GM04504 (cell line): ENCODE data around the gene KRT16.
"Not testable (repeated sequence)": the region's sequence is repeated elsewhere in the genome, so short reads cannot be mapped to it uniquely, and the experiment has no call there.

Source experiments
- DNase-seq: peaks from one replicate; pipeline ENCODE4 v3.0.0-alpha.2; 2012; ENCODE audit warnings: low read depth

KRT16 gene

DNA sequence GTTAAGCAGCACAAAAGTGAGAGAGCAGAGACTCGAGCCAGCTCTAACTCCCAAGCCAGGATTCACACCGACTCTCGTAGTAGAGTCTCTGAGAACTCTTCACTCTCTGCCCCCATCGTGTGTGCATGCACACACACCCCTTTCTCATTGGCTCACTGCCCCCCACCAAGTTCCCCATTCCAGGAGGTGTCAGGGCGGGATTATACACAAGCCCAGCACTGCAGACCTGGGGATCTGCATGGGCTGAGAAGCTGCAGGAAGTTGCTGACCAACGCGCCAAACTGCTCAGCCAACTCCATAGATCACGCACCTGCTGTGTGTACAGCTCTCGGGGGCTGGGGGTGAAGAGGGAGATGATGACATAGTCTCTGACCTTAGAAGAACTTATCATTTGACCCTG lies 2.2 kb upstream of the KRT16 start:
- DNase-seq: not testable (repeated sequence)

DNA sequence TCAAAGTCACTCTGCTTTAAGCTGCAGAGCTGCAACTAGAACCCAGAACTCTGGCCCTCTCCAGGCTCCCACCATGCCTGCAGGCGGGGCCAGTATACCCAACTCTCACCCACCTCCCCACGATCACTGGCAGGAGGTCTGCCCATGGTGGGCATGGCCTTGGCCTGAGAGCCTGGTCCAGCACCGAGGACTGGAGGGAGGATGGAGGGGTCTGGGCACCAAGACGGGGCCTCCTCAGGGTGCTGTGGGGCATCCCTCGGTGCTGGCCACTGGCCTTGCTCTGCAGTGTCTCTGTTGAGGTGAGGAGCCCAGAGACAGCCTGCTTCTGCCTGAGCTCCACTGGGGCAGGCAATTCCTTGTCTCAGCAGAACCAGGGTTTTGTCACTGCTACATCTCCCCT lies 1.5 kb upstream of the KRT16 start:
- DNase-seq: no peak

DNA sequence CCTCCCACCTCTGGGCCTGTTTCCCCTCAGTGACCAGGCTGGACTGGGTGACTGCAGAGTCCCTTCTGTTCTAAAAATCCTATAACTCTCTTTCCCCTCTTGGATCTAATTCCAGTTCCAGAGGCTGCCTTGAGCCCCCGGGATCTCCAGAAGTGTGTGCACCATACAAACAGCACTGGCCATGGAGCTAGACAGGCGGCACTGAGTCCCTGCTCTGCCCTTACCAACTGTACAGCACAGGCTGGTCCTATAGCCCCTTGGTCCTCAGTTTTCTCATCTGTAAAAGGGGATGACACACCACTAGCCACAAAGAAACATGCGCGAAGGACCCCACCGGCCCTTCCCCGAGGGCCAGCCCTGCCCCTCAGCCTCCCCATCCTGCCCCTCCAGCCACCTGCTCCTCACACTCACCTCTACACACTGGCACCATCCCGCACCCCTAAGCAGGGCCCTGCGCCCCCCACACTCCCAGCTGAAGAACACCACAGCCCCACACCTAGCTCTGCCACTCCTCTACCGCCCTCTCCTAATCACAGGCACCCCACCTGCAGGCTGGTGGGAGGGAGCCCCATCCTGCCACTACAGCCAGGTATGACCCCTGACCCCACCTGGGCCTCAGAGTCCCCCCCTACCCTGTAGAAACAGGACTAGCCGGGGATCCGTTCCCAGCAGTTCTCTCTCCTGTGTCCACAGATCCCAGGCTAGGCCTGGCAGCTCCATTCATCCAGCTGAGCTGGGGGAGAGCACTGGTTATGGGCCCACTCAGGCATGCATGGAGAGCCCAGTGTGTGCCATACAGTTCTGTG lies 913 bp upstream of the KRT16 start:
- no peak for DNase-seq

DNA sequence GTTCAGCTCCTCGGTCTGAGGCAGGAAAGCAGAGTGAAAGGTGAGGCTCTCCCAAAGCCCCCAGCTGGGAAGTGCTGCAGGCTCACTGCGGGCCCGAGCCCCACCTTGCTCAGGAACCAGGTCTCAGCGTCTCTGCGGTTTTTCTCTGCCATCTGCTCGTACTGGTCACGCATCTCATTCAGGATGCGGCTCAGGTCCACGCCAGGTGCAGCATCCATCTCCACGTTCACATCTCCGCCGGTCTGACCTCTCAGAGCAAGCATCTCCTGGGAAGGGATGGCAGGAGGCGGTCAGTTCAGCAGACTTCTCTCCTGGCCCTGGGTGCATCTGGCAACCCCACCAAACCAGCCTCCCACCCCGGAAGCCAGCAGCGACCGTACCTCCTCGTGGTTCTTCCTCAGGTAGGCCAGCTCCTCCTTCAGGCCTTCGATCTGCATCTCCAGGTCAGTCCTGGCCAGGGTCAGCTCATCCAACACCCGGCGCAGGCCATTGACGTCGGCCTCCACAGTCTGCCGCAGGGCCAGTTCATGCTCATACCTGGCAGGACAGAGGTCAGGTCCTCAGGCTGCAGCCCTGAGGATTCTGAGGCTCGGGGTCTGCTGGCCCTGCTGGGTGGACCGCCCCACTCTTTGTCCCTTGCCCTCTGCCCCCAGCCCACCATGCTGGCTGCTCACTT lies 1.5 kb downstream of the KRT16 start:
- DNase-seq: no peak

DNA sequence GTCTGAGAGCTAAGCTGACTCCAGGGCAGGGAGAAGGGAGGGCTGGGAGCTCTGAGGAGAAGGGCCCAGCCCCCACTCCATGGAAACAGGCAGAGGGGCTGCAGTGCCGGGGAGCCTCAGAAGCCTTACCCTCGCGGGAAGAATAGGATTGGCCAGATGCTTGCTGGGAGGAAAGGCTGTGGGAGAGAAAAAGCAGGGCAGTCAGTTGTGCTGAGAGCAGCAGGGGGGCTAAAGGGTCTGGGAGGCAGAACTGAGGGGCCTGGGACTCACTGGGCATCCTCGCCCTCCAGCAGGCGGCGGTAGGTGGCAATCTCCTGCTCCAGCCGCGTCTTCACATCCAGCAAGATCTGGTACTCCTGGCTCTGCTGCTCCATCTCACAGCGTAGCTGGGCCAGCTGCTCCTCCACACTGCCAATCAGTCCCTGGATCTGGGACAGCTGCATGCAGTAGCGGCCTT lies 2.5 kb downstream of the KRT16 start:
- DNase-seq: not testable (repeated sequence)

DNA sequence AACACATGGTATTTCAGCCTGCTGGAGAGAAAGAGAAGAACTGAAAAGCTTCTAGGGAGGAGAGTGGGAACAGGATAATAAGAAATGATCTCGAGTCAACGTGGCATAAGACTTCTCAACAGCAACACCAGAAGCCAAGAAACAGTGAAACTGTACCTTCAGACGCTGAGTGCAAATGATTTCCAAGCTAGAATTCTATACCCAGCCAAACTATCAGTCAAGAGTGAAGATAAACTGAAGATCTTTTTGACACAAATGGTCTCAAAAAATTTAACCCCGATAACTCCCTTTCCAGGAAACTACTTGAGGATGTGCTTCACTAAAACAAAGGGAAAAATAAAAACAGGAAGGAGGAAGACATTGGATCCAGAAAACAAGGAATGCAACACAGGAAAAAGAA lies 5.6 kb downstream of the KRT16 start:
- not testable (repeated sequence) for DNase-seq

DNA sequence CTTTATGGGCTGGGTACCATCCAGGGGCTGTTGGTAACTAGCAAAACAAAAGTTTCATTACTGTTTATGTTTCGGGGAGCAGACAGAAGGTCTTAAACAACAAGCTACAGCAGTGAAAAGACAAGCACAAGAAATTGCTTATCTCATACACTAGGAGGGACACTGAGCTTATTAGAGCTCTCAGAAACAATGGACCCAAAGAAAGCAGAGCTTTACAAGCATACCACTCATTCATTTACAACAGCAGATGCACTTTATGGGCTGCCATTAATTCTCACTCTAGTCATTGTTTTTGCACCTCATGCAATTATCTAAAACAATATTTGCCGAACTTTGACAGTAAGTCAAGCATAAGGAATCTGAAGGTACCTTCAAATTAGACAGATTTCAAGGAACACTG lies 10.0 kb downstream of the KRT16 start:
- no peak for DNase-seq

DNA sequence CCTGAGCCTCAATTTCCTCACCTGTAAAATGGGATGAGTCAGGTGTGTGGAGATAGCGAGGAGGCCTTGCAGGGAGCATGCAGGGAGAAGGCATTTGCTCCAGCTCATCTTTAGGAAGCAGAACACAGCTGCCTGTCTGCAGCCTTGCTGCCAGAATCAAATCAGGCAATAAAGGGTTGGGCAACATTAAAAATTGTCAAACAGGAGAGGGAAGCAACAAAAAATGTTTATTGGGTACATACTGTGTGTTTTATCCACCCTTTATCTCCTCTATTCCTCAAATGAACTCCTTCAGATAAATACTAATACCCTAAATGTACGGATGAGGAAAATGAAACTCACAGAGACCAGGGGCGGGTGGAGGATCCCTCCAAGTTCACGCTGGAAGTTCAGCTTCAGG lies 12.2 kb downstream of the KRT16 start:
- no peak for DNase-seq

DNA sequence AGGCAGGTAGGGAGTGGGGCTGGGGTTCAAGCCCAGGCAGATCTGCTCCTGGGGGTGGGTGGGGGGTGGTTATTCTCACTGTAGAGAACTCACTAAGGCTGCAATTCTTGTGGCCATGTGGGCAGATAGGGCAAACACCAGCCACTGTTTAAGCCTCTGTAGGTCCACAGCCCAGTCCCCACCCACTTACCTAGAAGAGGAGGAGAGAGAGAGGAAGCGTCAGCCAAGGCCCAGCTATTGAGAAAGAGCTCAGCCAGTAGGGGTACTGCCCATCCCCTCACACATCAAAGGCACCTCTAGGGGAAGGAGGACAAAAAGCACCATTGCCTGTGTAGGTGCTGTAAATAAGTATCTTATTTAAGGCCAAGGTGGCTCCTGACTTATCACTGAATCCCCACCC lies 12.9 kb downstream of the KRT16 start:
- DNase-seq: no peak

DNA sequence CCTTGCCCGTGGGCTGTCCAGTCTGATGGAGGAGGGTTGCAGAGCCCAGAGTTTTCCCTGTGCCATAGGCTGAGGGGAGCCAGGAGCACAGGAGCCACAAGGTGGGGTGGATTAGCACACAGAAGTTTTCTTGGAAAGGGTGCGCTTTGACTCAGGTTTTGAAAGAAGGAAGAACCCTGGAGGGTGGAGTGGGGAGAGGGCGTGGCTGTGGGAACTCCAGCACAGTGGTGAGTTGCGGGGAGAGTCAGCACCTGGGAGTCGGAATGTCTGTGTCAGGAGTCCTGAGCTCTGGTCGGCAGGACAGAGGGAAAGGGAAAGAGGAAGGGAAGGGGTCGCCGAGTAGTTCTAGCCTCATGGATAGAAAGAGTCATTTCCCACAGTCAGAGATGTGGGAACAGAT lies 17.0 kb downstream of the KRT16 start:
- DNase-seq: no peak

DNA sequence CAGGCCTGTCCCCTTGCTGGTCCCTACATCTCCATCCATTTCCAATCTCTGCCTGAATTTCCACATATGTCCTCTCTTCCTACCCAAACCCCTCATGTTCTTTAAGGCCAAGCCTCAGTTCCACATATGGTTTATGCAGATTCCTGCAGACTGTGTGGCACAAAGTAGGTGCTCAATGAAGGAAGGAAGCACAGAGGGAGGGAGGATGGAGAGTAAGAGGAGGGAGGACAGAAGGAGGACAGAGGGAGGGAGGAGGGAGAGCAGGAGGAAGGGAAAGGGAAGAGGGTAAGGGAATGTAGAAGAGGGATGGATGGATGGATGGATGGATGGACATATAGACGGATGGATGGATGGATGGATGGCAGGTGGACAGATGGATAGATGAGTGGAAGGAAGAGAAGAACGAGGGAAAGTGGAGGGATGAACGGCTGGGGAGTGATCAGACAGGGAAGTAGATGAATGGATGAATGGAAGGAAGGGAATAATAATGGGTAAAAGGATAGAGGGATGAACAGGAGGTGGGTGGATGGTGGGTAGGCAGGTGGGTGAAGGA lies 18.1 kb downstream of the KRT16 start:
- no peak for DNase-seq

DNA sequence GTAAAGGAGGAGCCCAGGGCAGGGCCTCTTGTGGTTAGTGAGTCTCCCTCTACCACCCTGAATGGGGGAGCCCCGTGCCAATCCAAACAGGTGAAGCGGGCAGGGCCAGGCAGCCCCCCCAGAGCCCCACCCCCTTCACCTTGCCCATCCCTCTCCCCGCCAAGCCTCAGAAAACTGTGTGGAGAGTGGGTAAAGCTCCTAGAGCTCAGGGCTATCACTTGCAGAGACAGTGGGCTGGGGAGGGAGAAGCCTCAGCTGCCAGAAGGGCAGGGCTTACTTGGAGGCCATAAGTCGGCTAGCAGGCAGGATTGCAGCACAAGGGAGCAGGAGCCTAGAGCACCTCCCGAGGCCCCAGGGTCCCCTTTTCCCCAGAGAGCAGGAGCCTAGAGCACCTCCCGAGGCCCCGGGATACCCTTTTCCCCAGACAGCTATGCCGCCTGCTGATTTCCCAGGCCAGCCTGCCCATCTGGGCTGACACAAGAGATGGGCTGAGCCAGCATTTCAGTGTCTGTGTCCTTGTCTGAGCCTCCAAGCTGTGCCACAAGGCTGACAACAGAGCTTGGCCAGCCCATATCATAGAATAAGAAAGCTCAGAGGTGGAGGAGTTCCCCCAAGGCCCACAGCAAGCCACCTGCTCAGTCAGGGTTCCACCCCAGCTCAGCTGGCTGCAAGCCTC lies 19.1 kb downstream of the KRT16 start:
- no peak for DNase-seq

DNA sequence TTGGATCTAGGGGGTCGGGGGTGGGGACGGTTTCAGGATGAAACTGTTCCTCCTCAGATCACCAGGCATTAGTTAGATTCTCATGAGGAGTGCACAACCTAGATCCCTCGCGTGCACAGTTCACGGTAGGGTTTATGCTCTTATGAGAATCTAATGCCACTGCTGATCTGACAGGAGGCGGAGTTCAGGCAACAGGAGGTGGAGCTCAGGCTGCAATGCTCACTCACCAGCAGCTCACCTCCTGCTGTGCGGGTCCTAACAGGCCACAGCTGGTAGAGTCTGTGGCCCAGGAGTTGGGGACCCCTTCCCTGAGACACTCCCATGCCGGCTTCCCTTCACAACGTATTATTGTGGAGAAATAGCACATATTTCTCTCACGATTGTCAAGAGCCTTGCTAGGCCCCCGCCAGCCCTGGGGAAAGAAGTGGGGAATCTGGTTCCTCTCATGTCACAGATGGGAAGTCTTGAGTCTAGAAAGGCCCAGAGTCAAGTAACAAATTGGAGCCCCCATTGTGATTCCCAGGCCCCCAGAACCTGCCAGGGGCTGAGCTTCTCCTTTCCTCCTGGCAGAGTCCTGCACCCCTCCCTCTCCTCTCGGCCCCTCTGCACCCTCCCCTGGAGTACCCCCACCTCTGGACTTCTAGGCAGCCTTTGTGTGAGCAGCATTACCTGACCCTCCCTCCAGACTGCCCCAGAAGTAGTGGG lies 19.8 kb downstream of the KRT16 start:
- DNase-seq: no peak

DNA sequence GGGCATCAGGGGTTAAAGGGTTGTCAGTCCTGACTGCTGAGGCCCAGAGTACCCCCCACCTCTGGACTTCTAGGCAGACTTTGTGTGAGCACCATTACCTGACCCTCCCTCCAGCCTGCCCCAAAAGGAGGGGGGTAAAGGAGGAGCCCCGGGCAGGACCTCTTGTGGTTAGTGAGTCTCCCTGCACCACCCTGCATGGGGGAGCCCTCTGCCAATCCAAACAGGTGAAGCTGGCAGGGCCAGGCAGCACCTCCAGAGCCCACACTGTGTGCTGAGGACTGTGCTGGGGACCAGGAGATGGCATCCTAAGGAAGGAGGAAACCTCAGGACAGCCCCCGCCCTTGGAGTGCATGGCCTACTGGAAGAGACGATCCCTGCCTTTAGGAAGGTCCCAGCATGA lies 23.3 kb downstream of the KRT16 start:
- DNase-seq: no peak

DNA sequence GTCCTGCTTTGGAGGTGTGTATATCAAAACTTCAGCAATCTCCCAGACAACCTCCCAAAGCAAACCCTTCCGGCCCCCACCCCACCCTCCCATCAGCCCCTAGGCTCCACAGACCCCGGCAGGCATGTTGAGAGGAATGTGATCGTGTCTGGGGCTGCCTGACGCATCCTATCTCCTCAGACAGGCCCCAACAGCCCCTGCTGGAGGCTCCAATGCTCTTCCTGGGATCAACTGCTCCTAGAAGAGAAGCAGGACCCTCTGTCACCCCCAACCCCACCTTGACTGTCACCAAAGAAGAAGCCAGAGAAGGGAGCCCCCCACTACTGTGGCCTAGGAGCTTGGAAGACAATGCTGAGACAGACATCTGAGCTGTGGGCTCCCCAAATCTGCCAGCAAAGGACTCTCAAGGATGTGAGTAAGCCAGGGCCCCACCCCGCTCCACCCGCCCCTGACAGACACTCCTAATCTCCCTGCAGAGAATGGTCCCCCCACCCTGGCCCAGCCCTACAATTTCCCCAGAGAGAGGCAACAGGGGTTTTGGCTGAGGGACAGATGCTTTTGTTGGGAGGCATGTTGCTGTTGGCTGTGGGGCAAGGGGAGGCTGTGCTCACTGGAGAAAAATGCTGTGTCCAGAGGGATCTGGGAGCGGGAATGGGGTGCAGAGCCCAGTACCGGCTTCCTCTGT lies 24.3 kb downstream of the KRT16 start:
- no peak for DNase-seq

DNA sequence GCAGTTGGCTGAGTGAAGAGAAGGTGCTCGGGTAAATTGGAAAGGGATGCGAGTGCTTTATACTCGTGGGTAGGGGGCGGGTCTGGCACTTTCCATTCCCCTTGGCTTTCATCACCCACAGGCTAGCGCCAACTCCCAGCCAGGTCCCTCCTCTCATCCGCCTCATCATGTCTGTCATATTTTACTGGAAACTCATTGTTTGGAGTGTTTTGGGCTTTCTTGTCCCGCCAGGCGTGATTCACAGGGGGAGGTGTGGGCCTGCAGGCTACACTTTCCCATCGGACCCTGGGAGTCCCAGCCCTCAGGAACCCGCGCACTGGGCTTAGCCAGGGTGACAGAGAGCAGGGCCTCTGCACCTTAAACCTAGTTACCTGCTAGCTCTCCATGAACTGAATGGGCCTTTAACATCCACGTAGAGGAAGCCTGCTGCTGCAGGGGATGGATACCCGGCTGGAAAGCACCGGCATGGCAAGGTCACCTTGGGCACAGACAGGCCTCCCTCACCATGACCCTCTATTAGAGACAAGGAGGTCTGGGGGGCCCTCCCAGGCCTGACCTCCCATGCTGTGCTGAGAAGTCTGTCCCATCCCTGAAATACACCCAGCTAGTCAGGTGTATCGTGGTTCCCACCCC lies 25.6 kb downstream of the KRT16 start, which contains the start of gene KRT14:
KRT14 (minus strand) TSS at position 33 of the 633 bp plus-strand sequence. CDS start 61 bp downstream, outside the sequence.
- no peak for DNase-seq

DNA sequence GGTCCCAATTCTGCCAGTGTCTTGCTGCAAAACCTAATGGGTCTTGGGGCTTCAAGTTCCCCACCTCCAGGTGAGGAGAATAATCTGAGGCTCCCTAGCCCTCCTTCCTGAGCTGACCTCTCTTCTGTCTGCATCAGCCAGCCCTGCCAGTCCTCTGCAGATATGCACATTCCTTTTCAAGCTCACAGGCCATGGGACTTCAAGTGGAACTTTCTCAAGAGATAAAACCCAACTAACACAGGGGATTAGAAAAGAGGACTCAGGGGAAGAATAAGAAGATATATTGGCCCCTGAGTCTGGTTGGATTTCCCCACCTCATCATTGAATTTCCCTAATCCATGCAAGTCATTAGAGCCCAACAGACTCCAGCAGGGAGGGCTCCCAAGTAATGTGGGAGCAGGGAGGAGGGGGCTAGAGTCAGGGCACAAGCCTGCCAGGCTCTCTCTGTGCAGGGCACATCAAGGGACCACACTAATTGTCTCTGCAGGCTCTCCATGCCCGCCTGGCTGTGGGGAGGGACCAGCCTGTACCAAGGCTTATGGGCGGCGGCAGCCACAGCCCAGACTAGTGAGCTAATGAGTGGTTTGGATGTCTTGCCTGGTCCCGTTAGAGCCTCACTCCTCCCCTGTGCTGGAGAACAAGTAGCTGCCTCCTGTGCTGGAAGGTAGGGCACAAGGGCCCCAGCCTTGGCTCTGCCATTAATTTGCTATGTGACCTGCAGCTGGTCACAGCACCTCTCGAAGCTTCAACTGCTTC lies 27.1 kb downstream of the KRT16 start:
- DNase-seq: no peak

DNA sequence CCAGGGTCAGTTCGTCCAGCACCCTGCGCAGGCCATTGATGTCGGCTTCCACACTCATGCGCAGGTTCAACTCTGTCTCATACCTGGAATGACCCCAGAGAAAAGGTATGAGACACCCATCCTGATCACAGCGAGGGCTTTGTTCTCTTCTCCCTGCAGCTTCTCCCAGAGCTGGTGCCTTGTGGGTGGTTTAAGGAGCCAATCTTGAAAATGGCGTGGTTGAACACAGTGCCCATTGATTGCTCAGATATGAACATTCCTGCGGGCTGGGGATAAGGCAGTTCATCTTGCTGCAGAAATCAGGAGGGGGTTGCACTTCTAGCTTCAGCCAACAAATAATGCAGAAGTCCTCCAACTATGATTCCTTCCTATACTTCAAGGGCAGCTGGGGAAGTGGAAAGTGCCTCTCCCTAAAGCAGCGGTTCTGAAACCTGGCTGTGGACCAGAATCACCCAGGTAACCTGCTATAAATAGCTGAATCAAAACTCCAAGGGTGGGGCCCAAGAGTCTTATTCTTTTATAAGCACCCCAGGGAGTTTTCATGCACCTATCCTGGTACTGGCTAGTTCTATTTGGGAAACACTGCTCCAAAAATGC lies 28.1 kb downstream of the KRT16 start:
- DNase-seq: not testable (repeated sequence)
